ENCODE measurements around the gene CHURC1. TPM values are rescaled to one million over a fixed set of nuclear protein-coding genes. Genes with fewer than 3 reads are reported as not detected.

CHURC1 gene
- total RNA-seq, 4 donors from 2014 or later: 28.9 to 74.7 (median 56.0) TPM

DNA sequence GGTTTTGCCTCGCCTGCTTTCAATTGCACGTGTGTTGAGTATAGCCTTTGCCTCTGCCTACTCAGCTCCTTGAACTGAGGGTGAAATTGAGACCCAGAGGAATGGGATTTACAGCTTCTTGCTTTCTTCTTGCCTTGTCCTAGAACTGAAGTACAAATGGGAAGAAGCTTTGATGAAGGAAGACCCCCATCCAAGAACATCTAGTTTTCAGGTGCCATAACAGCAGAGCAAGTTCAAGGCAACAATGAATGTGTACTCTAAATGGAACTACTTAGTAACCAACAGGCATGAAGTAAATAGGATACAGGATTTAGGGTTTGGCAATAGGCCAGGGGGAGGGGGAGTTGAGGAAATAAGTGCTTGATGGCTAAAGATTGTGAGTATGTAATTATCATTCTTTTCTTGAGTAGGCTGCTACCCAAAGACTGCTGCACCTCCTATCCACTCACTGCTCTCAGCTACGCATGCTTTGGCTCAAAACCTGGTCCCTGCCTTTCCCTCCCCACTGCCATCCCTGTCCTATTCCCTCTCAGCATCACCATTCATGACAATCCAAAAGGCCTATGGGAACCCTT is 26.2 kb downstream of the CHURC1 start:
- Histone ChIP-seq H3K36me3 (peaks cover 0 to 50% (median under 1%) of the 10 kb centered on the region in 3 donors), H3K9me3 (no peaks in the 10 kb centered on the region), H3K4me1 (peaks cover 13 to 82% (median 20%) of the 10 kb centered on the region in 3 donors), H3K4me3 (peak overlapping the region; percentile 33 to 60 (median 48)), H3K27me3 (no peaks in the 10 kb centered on the region), H3K27ac (peak overlapping the region in 3 of 4 donors; percentile 81 to 89 (median 87))
- DNase-seq: no peak
- TF ChIP-seq, protein P1, sequence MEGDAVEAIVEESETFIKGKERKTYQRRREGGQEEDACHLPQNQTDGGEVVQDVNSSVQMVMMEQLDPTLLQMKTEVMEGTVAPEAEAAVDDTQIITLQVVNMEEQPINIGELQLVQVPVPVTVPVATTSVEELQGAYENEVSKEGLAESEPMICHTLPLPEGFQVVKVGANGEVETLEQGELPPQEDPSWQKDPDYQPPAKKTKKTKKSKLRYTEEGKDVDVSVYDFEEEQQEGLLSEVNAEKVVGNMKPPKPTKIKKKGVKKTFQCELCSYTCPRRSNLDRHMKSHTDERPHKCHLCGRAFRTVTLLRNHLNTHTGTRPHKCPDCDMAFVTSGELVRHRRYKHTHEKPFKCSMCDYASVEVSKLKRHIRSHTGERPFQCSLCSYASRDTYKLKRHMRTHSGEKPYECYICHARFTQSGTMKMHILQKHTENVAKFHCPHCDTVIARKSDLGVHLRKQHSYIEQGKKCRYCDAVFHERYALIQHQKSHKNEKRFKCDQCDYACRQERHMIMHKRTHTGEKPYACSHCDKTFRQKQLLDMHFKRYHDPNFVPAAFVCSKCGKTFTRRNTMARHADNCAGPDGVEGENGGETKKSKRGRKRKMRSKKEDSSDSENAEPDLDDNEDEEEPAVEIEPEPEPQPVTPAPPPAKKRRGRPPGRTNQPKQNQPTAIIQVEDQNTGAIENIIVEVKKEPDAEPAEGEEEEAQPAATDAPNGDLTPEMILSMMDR (IDR thresholded peaks at IDR 0.05): no peak
- no peak for TF ChIP-seq POLR2A (IDR thresholded peaks at IDR 0.05)
- WGBS, 2 donors: 90 to 96% methylated on average over 3 of the region's 3 CpGs
- intact Hi-C loops (cut with DNase I): no loop called here

DNA sequence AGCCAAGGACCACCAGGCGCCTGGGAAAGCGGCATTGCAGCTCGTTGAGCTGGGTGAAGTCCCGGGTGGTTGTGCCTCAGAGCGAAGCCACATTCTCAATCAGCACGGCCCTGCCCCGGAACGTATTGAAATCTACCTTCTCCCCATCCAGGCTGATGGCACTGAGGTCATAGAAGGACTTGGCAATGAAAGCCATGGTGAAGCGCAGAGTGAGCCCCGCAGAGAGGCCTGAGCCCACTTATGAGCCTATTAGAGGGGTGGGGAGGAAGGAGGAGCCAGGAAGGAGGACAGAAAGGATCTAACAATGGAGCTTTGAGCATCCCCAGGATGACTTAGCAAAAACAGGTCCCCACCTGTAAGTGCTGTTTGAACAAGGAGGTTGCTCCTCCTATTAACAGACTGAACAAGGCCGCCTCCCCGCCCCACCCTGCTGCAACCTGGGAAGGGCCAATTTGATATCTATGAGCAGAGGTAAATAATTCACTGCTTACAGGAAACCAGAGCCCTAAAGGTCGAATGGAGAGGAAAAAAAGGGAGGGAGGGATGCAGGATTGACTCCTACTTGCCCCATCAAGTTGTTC is 28.4 kb downstream of the CHURC1 start, which contains the start of gene GPX2:
Gene GPX2, minus strand, starts transcription at position 215 of the 581 bp plus-strand sequence. Its CDS starts 19 bp downstream, at position 196.
- WGBS, 2 donors: 31 to 39% methylated on average over 8 to 12 of the region's 13 CpGs
- DNase-seq: no peak
- H3K36me3 ChIP-seq: peaks cover 0 to 58% (median 0%) of the 10 kb centered on the region in 3 donors

GRCh38 chr14:64943556-64943955 is 29.3 kb downstream of the CHURC1 start:
- no peak for DNase-seq
- H3K27ac ChIP-seq: peak overlapping the region; percentile 41 to 89 (median 84)
- H3K36me3 ChIP-seq: peaks cover 0 to 58% (median 0%) of the 10 kb centered on the region in 3 donors
- intact Hi-C loops (cut with DNase I): no loop called here
- WGBS, 2 donors: 75 to 95% methylated on average over 3 to 6 of the region's 6 CpGs
- H3K4me1 ChIP-seq: peaks cover 13 to 58% (median 16%) of the 10 kb centered on the region in 3 donors
- H3K4me3 ChIP-seq: no peak overlapping the region
- no peak for TF ChIP-seq POLR2A (IDR thresholded peaks at IDR 0.05)
- no peaks in the 10 kb centered on the region for H3K27me3 ChIP-seq
- no peaks in the 10 kb centered on the region for H3K9me3 ChIP-seq

More for the DNA sequence above, 28.4 kb downstream of the CHURC1 start, which contains the start of gene GPX2:
- intact Hi-C loops (cut with DNase I): no loop called here
- no peaks in the 10 kb centered on the region for H3K27me3 ChIP-seq
- peak in 2 of 4 donors; percentile 14 to 47 for TF ChIP-seq POLR2A (IDR thresholded peaks at IDR 0.05)
- TF ChIP-seq, protein P1 (IDR thresholded peaks at IDR 0.05): no peak
- no peaks in the 10 kb centered on the region for H3K9me3 ChIP-seq
- H3K4me3 ChIP-seq: peak within 1 kb of the TSS; percentile 33 to 60 (median 48)
- H3K27ac ChIP-seq: peak within 1 kb of the TSS; percentile 55 to 89 (median 84)
- peaks cover 13 to 68% (median 16%) of the 10 kb centered on the region in 3 donors for H3K4me1 ChIP-seq

DNA sequence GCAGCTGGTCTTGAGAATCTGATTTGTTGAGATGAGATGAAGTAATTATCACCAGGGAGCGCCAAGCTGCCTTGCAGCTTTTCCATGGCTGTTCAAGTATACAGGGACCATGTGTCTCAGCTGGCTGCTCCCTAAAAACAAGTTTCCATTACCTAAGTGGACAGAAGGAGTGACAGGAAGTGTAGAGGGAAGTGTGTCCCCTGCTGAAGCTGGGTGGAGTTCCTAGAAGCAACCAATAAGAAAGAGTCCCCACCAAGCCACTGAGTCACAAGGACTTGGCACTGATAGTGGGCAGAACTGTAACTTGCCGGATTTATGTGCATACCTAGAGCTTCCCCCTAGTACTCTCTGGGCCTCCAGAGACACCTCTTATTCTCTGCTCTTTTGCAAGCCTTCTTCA is 29.8 kb downstream of the CHURC1 start:
- no peaks in the 10 kb centered on the region for H3K27me3 ChIP-seq
- peaks cover 0 to 58% (median 0%) of the 10 kb centered on the region in 3 donors for H3K36me3 ChIP-seq
- WGBS, 2 donors: 58 to 80% methylated on average over 1 to 2 of the region's 2 CpGs
- no peak for DNase-seq
- H3K9me3 ChIP-seq: no peaks in the 10 kb centered on the region
- peaks cover 13 to 54% (median 15%) of the 10 kb centered on the region in 3 donors for H3K4me1 ChIP-seq
- intact Hi-C loops (cut with DNase I): no loop called here
- H3K27ac ChIP-seq: peak overlapping the region in 3 of 4 donors; percentile 81 to 89 (median 87)
- no peak overlapping the region for H3K4me3 ChIP-seq
- TF ChIP-seq, protein P1 (IDR thresholded peaks at IDR 0.05): no peak
- no peak for TF ChIP-seq POLR2A (IDR thresholded peaks at IDR 0.05)

- peaks cover 13 to 45% (median 14%) of the 10 kb centered on the region in 3 donors for H3K4me1 ChIP-seq
- H3K9me3 ChIP-seq: no peaks in the 10 kb centered on the region
- no peaks in the 10 kb centered on the region for H3K27me3 ChIP-seq
- 88 to 90% methylated on average over 3 to 4 of the region's 4 CpGs for WGBS, 2 donors
- H3K27ac ChIP-seq: no peak overlapping the region
- H3K36me3 ChIP-seq: peaks cover 0 to 54% (median 0%) of the 10 kb centered on the region in 3 donors
- TF ChIP-seq, protein P1 (IDR thresholded peaks at IDR 0.05): no peak
- no peak for TF ChIP-seq POLR2A (IDR thresholded peaks at IDR 0.05)
- DNase-seq: no peak
- intact Hi-C loops (cut with DNase I): no loop called here
- no peak overlapping the region for H3K4me3 ChIP-seq
Observed at GRCh38 chr14:64944861-64945260, 30.6 kb downstream of the CHURC1 start.
